ENCODE data around the gene NPAS1. TPM values are rescaled to one million over a fixed set of nuclear protein-coding genes. Genes with fewer than 3 reads are reported as not detected.

NPAS1 gene
- total and polyA plus RNA-seq, 2 of the 13 experiments (the other 11 are each of a cell fraction or from before 2014, with no cell fraction given): 0.35 to 2.9 TPM

DNA sequence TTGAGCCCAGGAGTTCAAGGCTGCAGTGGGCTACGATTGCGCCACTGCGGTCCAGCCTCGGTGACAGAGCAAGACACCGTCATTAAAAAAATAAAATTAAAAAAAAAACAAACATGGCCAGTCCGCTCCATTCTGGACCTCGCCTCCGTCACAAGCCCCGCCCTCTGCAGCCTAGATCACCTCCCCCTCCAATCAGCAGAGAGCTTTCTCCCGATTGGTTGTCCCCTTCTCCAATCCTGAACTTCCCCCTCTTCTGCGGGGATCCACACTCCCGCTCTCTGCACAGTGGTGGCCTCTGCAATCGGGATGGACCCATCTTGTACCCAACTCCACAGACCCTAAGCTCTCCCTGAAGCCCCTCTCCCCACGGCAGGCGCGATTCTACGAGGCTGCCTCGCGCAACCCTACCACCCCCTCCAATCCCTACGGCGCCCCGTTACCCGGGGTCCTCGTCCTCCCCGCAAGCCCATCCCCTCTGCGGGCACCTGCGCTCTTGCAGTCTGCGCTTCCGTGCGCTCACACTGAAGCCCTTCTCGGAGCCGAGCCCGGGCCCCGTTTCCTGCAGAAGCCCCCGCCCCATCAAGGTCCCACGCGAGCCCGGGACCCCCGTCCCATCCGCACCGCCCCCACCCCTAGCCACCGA, 28.2 kb downstream of the NPAS1 start (continued):
- TF ChIP-seq MTF1 (CRISPR knock-in tag; IDR thresholded peaks at IDR 0.05) (no peak), SMARCE1 (IDR thresholded peaks at IDR 0.05; ENCODE audit: borderline replicate concordance) (no peak), ZNF335 (CRISPR knock-in tag; IDR thresholded peaks at IDR 0.05) (no peak), BRCA1 (CRISPR knock-in tag; IDR thresholded peaks at IDR 0.05) (no peak), ZNF790 (CRISPR knock-in tag; IDR thresholded peaks at IDR 0.05; ENCODE audit: borderline replicate concordance) (peak; percentile 93; the same call in 1 of the 2 replicates), SALL2 (CRISPR knock-in tag; IDR thresholded peaks at IDR 0.05) (no peak), KMT2A (CRISPR knock-in tag; IDR thresholded peaks at IDR 0.05) (no peak), ZNF776 (CRISPR knock-in tag; IDR thresholded peaks at IDR 0.05) (no peak), HNRNPH1 (optimal IDR thresholded peaks at IDR 0.05; ENCODE audit: low read depth, low read length) (no peak), ETV6 (CRISPR knock-in tag; conservative IDR thresholded peaks at IDR 0.05) (peak; percentile 38; the same call in 1 of the 2 replicates), ZNF598 (CRISPR knock-in tag; IDR thresholded peaks at IDR 0.05; ENCODE audit: borderline replicate concordance) (no peak)
- TF ChIP-seq, protein P1, sequence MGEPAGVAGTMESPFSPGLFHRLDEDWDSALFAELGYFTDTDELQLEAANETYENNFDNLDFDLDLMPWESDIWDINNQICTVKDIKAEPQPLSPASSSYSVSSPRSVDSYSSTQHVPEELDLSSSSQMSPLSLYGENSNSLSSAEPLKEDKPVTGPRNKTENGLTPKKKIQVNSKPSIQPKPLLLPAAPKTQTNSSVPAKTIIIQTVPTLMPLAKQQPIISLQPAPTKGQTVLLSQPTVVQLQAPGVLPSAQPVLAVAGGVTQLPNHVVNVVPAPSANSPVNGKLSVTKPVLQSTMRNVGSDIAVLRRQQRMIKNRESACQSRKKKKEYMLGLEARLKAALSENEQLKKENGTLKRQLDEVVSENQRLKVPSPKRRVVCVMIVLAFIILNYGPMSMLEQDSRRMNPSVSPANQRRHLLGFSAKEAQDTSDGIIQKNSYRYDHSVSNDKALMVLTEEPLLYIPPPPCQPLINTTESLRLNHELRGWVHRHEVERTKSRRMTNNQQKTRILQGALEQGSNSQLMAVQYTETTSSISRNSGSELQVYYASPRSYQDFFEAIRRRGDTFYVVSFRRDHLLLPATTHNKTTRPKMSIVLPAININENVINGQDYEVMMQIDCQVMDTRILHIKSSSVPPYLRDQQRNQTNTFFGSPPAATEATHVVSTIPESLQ (CRISPR knock-in tag; conservative IDR thresholded peaks at IDR 0.05): 0 out of 2 replicates have a peak, but pooled peaks have one; percentile 45
- TF ChIP-seq, protein P2, sequence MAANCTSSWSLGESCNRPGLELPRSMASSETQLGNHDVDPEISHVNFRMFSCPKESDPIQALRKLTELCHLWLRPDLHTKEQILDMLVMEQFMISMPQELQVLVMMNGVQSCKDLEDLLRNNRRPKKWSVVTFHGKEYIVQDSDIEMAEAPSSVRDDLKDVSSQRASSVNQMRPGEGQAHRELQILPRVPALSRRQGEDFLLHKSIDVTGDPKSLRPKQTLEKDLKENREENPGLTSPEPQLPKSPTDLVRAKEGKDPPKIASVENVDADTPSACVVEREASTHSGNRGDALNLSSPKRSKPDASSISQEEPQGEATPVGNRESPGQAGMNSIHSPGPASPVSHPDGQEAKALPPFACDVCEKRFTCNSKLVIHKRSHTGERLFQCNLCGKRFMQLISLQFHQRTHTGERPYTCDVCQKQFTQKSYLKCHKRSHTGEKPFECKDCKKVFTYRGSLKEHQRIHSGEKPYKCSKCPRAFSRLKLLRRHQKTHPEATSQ (CRISPR knock-in tag; IDR thresholded peaks at IDR 0.05; ENCODE audit: borderline replicate concordance): 0 out of 2 replicates have a peak, but pooled peaks have one; percentile 22
- TF ChIP-seq, protein P3, sequence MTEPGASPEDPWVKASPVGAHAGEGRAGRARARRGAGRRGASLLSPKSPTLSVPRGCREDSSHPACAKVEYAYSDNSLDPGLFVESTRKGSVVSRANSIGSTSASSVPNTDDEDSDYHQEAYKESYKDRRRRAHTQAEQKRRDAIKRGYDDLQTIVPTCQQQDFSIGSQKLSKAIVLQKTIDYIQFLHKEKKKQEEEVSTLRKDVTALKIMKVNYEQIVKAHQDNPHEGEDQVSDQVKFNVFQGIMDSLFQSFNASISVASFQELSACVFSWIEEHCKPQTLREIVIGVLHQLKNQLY (CRISPR knock-in tag; IDR thresholded peaks at IDR 0.05): no peak
- TF ChIP-seq, protein P4, sequence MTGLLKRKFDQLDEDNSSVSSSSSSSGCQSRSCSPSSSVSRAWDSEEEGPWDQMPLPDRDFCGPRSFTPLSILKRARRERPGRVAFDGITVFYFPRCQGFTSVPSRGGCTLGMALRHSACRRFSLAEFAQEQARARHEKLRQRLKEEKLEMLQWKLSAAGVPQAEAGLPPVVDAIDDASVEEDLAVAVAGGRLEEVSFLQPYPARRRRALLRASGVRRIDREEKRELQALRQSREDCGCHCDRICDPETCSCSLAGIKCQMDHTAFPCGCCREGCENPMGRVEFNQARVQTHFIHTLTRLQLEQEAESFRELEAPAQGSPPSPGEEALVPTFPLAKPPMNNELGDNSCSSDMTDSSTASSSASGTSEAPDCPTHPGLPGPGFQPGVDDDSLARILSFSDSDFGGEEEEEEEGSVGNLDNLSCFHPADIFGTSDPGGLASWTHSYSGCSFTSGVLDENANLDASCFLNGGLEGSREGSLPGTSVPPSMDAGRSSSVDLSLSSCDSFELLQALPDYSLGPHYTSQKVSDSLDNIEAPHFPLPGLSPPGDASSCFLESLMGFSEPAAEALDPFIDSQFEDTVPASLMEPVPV (CRISPR knock-in tag; IDR thresholded peaks at IDR 0.05): peak; percentile 90
- TF ChIP-seq, protein P5, sequence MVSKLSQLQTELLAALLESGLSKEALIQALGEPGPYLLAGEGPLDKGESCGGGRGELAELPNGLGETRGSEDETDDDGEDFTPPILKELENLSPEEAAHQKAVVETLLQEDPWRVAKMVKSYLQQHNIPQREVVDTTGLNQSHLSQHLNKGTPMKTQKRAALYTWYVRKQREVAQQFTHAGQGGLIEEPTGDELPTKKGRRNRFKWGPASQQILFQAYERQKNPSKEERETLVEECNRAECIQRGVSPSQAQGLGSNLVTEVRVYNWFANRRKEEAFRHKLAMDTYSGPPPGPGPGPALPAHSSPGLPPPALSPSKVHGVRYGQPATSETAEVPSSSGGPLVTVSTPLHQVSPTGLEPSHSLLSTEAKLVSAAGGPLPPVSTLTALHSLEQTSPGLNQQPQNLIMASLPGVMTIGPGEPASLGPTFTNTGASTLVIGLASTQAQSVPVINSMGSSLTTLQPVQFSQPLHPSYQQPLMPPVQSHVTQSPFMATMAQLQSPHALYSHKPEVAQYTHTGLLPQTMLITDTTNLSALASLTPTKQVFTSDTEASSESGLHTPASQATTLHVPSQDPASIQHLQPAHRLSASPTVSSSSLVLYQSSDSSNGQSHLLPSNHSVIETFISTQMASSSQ (IDR thresholded peaks at IDR 0.05; ENCODE audit: low read depth): no peak
- TF ChIP-seq, protein P5 (CRISPR knock-in tag; IDR thresholded peaks at IDR 0.05; ENCODE audit: borderline replicate concordance): no peak
